Esophagus mucosa (tissue), 1 donor: ENCODE measurements around the gene VSIR. TPM values are rescaled to one million over a fixed set of nuclear protein-coding genes. Genes with fewer than 3 reads are reported as not detected.
A peak's percentile ranks its signal among the peaks of the same experiment; 100 is the strongest.

Source experiments
- ATAC-seq: fragments of 200-7000 bp; cut with Tn5 transposase; one replicate; pipeline ENCODE4 v1.9.1; 2020
- total RNA-seq: library from RNA; stranded (reverse); gene quantifications from one replicate; pipeline ENCODE4 v1.2.4, GENCODE V29; 2023
- donor health status: DM: yes; HTN: yes; CAD: no.

VSIR gene
- total RNA-seq, 1 donor from 2014 or later, result 45.8 TPM

DNA sequence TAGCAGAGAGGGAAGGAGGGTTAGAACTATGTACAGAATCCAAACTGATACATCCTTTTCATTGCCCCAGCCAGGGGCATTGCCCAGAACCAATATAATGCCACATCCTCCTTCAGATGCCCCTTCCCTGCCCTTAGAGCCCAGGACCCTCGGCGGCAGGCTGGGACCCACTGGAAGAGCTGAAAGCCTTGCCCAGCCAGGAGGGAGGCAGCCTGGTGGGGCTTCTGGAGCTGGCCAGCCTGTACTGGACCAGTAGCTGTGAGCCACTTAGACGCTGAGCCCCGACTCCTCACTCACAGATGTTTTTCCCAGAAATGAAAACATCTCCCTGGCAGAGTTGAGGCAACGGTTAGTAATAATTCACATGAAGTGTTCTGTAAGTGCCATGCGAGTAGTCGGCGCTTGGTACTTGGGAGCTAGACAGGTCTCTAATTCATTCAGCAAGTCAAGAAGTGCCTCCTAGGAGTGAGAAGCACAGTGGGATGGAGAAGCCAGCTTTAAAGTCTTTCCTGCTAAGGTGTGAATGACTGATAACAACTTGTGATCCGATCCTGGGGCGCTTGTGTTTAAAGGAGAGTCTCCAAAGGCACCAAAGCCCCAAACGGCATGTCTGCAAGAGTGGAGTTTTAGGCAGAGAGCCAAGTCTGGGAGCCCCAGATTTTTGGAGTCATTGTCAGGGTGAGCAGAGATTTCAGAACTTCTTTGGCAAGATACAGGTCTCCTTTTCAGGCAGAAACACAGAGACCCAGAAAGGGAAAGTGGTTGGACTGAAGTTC lies 9.8 kb downstream of the VSIR start:
- no peak for ATAC-seq

DNA sequence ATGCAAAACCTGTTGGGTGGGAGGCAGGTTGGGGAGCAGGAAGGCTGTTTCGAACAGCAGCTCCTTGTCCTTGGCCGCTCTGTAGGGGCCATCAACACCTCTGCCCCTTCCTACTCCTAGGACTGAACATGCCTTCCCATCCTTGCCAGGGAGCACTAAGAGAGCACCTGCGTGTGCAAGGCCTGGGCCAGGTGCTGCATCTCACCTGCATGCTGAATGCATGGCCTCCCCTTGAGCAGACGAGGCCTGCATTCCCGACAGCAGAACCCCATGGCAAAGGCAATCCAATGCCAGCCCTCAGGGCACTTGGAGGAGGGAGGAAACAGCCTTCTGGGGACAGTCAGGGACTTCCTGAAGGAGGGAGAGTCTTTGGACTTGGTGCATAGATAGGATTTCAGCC lies 11.0 kb downstream of the VSIR start:
- ATAC-seq, result no peak

DNA sequence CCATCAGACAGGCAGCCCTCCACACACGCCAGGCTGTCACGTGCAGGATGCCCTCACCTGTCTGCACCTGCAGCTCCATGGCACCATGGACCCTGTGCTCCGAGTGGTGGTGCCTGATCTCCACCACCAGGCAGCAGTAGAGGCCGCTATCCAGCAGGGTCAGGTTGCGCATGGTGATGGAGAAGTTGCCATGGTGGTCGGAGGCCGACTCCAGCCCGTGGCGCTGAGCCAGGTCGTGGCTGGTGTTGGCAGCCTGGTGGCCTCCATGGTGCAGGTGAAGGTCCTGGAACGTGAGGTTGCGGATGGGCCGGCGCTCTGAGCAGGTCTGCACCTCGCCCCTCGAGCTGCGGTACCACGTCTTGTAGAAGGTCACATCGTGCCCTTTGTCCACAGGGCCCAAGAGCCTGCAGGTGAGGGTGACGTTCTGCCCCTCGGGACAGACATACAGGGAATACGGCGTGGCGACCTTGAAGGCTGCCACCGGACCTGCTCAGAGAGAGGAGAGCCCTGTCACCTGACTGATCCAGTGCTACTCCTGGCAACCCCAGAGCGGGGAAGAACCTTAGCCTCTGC lies 11.7 kb downstream of the VSIR start:
- ATAC-seq, result no peak

DNA sequence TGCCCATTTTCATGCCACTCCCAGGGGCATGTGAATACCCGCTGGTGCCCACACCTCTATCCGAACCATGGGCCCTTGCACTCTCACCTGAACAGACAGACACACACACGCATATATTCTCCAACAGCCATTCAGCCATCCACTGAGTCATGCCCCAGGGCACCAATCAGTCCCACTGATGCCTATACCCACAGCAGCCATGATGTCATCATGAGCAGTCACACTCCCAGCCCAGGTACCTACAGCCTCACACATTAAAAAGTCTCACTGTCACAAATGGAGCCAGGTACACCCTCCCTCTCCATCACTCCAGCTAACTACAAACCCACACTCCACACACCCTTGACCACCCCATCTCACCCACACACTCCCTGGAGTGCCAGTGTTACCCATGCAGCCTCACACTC lies 12.2 kb downstream of the VSIR start:
- ATAC-seq, result peak; percentile 87

DNA sequence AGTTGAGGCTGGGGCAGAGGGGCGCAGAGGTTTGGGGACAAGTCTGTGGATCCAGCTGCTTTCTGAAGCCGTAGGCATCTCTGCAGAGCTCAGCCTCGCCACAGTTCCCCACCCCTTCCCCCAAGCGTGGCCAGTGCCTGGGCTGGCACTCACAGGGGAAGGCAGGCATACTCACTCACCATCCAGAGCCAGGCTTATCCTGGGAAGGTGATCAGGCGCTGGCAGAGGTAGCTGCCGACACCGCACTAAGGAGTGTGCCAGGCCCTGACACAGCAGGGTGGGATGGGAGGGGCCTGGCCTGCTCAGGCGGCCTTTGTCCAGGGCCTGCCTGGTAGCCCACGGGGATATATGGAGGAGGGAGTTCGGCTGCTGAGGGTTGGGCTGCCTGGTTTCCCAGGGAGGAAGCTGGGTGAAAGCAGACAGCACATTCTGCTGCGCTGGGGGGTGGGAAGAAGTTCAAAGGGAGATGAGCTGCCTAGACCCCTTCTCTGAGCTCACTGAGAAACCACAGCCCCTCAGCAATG lies 15.9 kb downstream of the VSIR start:
- peak; percentile 79 for ATAC-seq

DNA sequence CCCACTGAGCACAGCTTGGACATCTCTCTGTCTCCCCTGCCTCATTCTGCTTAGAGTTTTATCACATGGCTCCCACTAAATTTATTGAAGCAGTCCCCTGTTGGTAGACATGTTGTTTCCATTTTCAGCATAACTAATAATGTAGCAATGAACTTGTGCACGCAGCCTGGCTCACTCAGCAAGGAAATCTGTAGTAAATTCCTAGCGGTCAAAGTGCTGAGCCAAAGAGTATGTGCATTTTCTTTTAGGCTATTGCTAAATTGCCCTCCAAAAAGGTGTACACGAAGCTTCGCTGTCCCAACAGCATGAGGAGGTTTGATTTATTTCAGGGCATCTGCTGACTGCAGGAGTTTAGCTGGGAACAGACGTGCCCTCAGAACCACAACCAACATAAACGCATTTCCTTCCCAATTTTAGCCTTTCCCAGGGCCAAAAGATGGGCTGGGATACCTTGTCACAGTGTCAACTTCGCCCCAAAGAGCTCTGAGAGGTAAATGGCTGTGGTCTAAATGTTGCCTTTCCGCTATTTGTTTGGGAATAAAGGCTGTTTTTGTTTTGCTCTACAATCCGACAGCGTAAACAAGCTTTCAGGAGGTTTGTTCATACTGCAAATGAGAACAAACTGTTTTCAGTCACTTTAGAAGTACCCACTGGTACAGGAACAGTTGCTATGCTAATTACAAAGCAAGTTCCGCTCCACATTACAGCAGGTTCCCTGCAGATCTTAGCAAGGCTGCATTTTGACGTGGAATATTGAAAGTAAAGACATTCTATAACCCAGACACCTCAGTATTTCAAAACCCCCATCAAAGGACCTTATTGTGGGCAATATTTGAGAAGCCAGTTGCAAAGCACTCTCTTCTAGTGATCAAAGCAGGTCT lies 16.8 kb downstream of the VSIR start:
- ATAC-seq, result no peak

DNA sequence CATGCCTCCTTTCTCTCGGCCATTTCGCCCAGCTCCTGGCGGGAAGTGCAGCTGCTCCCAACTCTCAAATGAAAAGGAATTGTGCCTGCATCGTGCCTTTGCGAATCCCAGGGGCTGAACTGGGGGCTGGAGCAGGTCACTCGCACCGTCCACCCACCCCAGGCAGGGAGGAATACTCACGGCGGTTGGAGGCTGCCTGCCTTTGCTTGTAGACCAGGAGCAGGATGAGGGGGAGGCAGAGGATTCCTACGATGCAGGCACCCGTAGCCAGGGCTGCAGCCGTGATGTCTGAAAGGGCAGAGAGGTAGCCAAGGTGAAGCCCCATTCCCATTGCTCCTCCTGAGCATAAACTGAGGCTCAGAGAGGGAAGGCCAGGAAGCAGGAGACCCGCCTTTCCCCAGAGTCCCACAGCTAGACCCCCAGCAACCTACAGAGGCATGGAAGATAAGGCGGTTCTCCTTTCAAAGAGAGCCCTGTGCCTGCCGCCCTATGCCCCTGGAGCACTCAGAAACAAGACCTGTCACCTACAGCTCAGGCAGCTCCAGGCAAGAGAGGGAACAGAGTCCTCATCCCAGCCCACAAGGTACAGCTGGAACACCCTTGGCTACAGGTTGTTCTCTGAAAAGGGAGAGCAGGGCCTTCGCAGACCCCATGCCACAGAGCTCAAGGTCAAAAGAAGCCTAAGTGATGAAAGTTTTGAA lies 18.0 kb downstream of the VSIR start:
- ATAC-seq, result no peak

DNA sequence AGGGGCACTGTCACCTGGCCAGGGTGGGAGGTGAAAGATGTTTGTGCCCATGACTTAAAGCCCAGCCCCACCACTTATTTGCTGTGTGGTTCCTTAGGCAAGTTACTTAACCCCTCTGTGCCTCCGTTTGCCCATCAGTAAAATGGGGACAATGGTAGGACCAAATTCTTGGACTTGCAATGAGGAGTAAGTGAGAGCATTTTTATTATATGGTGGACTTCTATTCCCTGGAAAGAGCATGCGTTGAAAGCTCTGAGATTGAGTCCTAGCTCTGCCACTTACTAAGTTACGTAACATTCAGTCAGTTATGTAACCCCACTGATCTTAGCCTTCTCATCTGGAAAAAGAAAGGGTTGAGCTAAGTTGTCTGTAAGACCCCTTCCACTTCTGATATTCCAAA lies 18.8 kb downstream of the VSIR start:
- ATAC-seq, result no peak

DNA sequence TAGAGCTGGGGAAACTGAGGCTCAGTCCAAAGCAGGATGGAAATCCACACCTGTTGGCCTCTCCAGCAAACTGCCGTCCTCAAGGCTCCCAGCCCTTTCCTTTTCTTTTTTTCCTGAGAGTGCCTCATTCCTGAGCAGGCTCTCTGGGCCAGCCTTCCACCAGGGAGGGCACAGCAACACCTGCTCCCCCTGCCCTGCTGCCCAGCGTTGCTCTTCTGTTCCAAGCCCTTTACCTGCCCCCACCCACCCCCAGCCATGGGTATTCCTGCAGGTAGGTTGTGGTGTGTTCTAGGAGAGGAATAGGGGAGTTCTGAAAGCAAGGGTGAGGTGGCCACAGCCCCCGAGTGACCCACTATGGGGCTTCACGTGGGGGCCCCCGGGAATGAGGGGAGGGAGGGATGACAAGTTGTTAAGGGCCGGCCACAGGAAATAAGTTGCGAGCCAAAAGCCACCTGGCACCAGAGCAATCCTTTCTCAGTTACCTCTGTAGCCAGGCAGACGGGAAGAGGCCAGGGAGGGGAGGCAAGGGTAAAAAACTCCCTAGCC lies 19.3 kb downstream of the VSIR start:
- no peak for ATAC-seq

DNA sequence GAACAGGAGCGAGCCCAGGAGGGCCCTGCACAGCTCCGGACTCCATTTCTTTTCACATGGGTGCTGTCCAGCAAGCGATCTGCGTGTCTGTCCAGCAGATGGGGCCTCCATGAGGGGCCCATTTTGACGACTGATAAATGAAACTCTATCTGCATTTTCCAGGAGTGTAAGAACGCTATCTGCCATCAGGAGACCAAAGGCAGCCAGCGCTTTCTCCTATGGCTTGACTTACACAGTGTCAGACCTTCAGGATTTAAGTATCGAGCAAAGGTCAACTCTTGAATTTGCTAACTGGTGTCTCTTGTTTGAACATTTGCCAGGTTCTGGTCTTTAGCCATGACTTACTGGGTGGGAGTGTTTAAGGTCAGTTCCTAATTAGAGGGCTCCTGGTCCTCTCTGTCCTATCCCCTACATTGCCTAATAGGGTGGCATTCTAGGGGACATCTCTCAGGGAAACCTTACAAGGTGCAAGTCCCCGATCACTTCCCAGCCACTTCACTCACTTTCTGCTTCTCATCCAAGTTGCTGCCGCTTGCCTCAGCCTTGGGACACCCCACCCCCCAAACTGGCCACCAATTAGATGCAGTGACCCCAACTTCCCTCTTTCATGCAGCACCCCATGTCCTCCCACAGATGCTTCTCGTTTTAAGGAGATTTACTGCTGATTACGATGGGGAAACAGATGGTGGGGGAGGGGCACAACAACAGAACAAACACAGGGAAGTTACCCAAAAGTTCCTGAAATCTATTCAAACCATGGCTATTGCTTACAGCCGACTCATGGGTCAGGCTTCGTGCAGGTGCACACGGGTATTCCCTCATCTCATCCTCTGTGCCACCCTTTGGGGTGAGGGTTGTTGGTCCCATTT lies 20.0 kb downstream of the VSIR start:
- no peak for ATAC-seq

DNA sequence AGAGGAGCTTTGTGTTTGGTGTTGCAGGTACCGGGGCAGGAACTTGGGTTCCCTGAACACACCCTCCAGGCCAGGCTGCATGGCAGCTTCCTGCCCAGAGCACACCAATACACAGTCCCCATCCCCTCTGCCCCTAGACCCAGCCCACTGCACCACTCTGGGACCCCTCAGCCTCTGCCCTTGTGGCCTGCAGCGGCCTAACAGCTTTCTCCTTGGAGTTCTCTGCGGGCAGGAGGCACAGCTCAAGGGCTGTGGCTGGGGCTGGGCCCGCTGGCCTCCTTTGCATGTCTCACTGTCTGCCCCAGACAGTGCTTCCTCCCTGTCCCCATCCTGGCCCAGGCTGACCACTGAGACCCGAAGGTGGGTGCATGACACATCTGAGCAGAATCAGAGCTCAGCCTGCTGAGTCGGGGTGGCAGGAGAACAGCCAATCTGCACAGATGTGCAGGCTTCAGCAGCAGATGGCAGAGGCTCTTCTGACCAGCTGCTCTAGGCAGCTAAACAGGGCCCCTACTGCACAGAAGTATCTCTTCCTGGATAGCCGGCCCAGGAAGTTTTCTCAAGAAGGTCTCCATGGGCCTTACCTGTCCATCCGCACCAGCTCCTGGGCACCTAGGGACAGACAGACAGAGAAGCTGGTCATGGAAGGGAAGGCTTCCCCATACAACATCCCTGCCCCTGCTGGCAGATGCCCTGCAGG lies 20.8 kb downstream of the VSIR start:
- ATAC-seq, result no peak

DNA sequence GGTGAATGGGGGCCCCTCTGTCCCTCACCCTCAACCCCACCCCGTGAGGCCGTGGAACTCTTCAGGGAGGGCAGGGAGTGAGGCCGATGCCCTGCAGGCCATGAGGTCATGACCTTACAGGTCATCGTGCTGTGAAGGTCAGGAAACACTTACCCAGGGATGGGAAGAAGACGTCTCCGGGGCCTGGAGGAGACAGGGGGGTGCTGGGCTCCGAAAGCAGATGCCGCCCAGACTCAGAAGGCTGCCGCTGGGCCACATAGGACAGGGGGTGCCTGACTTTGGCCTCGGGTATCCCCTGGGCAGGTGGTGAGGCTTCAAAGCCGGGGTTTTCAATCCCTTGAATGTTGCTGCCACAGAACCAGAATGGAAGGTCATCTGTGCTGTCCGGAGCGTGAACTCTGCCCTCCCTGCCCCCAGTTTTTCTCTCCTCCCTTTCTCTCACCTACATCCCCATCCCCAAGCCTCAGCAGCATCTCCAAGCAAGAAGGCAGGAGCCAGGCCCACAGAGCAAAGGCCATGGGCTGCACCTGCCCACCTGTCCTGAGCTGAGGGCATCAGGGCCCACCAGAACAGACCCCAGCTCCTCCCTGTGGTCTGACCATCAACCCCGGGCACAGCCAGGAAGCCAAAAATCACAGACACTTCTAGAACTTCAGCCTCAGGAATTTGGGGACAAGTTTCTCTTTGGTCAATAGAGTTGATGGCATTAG lies 21.6 kb downstream of the VSIR start:
- ATAC-seq, result no peak

DNA sequence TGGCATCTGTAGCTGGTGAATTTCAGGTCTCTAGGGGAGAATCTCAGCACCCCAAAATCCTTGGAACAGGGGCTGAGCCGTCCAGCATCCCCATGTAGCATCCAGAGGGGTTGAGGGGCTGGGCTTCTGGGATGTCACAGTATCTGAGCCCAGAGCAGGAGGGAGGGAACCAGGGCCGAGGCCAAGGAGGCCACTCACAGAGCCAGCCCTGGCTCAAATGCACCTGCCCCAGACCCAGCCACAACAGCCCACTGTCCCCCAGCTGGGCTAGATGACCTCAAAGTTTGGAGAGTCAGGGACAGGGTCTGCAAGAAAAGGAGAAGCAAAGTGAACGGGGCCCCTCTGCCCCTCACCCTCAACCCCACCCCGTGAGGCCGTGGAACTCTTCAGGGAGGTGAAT lies 22.3 kb downstream of the VSIR start:
- no peak for ATAC-seq

DNA sequence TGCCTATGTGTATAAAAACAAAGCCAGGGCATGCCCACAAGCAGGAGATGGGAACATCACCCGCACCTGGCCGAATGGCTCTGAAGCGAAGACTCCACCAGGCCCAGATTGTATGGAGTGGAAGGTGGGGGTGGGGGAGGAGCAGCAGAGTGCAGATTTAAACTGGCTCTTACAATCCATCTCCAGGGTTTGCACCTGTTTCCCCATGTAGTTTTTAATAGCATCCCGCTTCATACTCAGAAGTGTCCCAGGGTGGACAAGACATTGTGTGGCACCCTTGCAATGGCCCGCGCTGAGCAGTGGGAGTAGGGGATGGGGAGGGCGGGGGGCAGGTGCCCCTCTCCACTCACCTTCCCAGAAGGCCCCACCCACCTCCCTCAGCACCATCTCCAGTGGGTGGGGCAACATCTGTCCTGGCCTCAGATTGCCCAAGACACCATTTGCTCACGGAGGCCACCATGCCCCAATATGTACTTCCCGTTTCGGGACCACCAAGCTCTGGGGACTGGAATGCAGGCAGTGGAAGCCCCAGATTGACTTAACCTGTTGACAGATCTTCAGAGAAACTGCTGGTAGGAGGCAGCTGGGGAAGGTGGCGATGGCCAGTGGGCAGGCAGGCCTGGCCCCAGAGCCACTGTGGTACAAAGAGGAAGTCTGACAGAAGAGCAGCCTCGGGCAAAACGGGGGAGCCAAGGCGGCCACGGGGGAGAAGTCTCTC lies 23.0 kb downstream of the VSIR start:
- ATAC-seq, result no peak

DNA sequence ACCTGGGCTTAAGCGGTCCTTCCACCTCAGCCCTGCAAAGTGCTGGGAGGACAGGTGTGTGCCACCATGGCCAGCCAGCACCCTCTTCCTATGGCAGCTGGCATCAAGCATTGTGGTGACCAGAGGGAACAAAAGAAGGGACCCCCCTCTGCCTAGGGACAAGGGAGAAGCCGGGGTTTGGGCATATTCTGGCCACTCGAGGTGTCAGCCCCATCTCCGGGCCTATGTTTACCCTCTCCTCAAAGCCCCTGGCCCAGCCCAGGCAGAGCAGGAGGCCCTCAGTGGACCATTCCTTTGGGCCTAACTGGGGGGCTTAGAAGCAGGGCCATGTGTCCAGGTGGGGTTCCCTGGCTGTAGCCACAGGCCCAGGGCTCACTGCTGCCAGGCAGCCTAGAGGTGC lies 23.9 kb downstream of the VSIR start:
- no peak for ATAC-seq

DNA sequence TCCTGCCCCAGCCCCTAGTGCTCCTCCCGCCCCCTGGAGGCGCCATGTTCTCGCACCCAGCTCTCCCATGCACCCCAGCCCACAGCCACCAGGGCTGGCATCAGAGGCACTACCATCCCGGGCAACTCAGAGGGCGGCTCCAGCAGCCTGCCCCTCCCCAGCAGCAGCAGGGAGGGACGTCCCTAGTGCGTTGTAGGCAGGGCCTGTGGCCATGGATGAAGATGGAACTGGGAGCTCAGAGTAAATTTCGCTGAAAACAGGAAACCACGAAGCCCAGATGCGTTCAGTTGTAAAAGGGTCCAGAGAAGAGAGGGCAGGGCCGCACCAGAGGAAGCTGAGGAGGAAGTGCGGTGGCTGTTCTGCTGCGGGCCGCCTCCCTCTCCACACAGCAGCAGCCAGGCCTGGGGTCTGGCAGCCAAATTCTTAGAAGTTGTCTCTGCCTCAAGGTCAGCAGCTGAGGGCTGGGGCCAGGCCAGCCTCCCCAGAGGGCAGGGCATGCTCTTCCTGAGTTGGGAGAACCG lies 24.6 kb downstream of the VSIR start:
- ATAC-seq, result peak; percentile 33

DNA sequence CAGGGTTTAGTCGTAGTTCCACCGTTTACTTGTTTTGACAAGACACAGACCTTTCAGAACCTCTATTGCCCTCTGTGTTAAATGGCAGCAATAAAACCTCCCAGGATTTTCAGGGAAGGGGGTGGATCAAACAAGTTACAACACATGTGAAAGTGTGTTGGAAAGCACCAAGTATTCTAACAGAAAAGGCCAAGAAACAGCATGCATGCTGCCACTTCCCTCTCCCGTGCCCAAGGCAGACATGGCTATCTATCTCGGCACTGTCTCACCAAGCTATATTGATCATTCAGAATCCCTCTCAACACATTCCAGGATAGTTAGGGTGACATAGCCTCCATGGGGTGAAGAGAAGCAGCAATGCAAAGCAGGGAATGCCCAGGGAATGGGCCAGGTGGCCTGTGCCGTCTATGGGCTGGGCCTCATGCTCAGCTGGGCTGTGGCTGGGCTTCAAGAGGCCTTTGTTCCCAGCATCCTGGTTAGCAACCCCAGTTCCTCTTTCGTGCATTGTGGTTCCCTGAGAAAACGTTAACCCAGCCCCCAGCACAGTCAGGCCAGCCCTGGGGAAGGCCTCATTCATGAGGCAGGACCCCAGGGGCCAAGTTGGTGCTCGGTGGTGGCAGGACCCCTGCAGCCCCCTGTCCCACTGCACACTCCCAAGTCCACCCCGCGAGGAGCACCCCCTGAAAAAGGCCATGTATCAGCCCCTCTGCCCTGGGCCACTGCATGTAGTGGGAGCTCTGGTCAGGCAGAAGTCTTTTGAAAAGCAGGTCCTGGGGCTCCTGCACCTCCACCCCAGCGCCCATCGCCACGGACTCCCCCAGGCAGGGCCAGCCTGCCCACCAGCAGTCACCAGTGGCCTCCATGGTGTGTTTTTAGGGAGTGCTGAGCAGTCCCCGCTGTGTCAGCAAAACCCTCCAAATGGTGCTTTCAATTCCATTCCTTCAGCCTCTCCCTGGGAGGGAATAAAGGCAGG lies 25.5 kb downstream of the VSIR start:
- ATAC-seq, result peak; percentile 30

DNA sequence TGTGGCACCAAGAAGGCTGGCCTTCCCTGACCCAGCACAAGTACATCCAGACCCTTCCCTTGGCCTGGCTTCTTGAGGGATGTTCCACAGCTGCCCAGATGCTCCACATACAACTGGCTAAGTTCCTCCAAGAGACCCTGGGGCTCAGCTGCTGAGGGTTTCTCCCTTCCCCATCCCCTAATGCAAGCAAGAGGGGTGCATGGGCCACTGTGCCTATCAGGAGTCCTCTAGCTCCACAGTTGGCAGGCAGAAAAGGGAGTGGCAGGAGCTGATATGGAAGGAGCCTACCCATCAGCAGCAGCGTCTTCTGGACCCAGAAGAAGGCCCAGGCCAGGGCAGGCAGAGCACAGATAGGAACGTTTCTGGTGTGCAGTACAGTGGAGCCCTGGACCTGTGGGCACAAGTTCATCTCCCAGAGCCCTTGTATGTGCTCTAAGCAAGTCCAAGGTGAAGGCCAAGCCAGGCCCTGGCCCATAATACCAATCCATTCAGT lies 26.2 kb downstream of the VSIR start:
- ATAC-seq, result peak; percentile 6
